Adipose tissue (tissue), 3 donors: Measurements from ENCODE around the gene PNPLA7. TPM values are rescaled to one million over a fixed set of nuclear protein-coding genes. Genes with fewer than 3 reads are reported as not detected.
"Not testable (repeated sequence)": the region's sequence is repeated elsewhere in the genome, so short reads cannot be mapped to it uniquely, and the experiment has no call there.

Experiments
- H3K27ac ChIP-seq: one replicate; pipeline ENCODE4 v1.5.1; 2013; ENCODE audit warnings: low read depth, low read length
- WGBS, 3 donors: extraction: QIAGEN DNeasy Blood & Tissue Kit; methylation state at CpG; one replicate each; pipeline ENCODE4 v1.1.7; 2013; 5-methylcytosine and 5-hydroxymethylcytosine counted together
- polyA plus RNA-seq, 3 donors: library from polyadenylated mRNA; stranded (reverse); fragments of 200-250 nt; gene quantifications; one replicate each; pipeline ENCODE4 v1.2.3, GENCODE V29; 2013
- donor health status: healthy with polysubstance abuse.
- donor health status: Bipolar disorder and iron deficiency.
- donor health status: healthy.

Gene PNPLA7
- polyA plus RNA-seq, 3 donors = 6.8 to 23.4 (median 22.3) TPM

DNA sequence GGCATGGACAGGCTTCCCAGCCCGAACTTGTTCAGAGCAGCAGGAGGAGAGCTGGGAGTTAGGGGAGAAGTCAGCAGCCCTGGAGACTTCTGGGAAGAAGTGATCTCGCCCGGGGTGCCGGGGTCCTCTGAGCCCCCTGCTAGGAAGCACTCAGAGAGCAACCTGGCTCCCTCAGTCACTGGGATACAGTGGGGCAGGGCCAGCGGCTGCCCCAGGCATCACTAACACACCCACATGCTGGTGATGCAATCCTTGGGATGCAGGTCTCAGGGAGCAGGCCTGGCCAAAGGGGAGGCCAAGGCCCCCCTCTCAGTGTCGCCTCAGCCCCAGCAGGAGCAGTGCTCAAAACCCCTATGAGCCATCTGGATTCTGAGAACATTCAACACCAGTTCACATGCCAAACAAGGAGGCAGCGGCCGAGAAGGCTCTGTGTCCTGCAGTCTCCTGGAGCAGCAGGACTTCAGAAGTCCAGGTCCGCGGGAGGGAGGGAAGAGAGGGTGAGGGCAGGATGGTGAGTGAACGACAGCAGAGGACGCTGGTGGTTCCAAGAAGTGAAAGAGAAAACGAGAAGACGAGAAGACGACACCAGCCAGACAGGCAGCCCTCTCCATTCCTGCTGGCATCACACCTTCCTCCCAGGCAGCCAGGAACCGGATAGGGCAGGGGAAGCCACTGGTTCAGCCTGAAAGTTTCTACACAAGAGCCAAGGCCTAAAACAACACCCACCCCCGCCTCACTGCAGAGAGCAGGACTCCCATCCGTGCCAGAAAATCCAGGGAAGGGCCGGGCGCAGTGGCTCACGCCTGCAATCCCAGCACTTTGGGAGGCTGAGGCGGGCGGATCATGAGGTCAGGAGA, 2.3 kb downstream of the PNPLA7 start:
- H3K27ac ChIP-seq = no peak overlapping the region
- 64 to 87% (median 82%) methylated on average over 23 of the region's 23 CpGs for WGBS, 3 donors

DNA sequence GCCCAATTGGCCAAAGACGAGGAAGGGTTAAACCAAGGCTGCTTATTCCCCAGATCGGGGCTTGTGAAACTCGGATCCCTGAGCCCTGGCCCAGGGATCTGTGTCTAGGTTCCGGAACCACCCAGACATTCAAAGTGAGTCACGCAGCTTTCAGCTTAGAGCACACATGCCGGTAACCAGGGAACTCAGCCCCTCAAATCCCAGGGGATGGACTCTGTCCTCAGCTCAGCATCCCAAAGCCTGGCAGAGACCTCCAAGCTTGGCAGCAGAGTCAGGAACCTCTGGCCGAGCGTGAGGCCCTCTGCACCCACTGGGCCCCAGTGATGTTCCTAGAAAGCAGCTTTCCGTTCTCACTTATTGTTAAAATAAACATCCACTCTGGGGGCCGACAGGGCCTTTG, 5.1 kb downstream of the PNPLA7 start:
- no peak overlapping the region for H3K27ac ChIP-seq
- 61 to 82% (median 72%) methylated on average over 10 of the region's 10 CpGs for WGBS, 3 donors

DNA sequence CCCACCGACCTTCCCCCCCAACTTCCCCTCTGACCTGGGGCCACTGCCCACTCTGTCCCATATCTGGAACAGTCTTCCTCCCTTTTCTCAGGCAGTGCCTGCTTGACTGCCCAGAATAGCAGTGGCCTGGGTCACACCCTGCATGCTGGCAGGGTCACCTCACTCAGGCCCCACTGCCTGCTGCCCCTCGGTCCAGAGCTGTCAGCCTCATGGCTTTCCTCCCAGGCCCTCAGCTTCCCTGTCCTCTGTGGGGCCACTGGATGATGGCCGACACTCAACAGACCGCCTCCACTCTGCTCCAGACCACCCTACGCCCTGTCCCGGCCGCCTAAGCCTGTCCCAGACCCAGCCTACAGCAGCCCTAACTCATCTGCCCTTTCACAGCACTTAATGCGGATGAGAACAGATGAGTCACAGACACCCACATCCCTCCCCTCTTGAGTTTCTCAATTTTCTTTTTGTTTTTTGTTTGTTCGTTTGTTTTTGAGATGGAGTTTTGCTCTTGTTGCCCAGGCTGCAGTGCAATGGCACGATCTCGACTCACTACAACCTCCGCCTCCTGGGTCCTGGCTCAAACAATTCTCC, 5.9 kb downstream of the PNPLA7 start:
- 72 to 88% (median 82%) methylated on average over 12 of the region's 12 CpGs for WGBS, 3 donors

DNA sequence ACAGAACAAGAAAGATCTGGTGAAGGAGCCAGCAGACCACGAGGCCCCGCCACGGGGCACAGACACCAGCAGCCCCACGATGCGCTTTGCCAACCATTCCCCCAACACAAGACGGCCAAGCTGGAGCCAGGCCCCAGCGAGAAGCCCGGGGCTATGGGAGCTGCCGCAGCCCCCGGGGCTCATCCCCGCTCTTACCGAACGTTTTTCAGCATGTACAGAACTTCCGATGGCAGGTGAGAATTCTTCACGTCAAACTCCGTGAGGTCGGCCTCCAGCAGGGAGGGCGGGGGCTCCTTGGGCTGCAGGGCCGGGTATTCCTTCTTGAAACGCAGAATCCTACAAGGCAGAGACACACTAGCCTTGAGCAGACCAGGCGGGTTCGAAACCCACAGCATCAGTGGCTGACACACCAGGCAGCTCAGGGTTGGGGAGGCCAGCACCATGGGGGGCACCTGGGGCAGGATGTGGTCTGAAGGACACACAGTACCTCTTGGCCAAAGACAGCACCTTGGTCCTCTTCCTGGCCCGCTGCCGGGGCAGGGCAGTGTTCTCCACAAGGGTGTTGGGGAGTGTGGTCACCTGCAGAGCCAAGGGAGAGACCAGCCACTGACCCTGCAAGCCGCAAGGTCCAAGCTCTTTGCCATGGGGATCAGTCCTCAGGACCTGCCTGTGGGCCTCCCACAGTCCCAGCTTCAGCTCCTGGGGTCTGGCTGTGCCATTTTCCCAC, 6.8 kb downstream of the PNPLA7 start:
- 91 to 93% (median 92%) methylated on average over 25 of the region's 25 CpGs for WGBS, 3 donors
- no peak overlapping the region for H3K27ac ChIP-seq

More for the DNA sequence above, 5.9 kb downstream of the PNPLA7 start:
- H3K27ac ChIP-seq = no peak overlapping the region

DNA sequence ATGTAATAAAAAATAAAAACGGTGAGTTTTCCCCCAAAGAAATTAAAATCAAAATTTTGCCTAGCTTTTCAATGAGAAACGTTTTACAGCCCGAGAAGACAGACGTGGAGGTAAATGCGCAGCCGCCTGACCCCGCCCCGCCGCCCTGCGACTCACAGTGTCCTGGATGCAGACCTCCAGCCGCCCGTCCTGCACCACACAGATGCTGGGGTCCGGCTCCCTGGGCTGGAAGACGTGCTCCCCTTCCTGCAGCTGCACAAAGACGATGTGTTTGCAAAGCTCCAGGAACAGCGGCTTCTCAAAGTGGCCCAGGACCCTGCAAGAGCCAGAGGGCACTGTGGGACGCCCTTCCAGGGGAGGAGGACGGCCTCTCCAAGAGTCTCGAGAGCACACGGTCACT, 7.7 kb downstream of the PNPLA7 start:
- no peak overlapping the region for H3K27ac ChIP-seq
- 91 to 94% (median 94%) methylated on average over 20 of the region's 20 CpGs for WGBS, 3 donors

DNA sequence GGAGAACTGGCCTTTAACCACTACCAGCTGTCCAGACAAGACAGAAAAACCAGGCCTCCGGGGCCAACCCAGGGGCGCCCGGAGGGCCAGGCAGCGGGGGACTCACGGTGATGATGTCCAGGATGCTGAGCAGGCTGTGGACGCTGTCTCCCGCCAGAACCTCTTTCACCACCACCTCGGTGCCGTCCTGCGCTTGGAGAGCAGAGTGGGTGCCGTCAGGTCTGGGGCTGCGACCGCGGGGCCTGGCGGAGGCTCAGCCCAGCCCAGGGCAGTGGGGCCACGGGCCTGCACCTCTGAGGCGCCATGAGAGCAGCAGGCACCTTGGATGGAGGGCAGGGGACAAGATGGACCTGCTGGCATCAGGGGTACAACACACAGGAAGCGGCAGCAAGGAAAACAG, 9.7 kb downstream of the PNPLA7 start:
- H3K27ac ChIP-seq = no peak overlapping the region
- 91 to 93% (median 93%) methylated on average over 18 of the region's 18 CpGs for WGBS, 3 donors

DNA sequence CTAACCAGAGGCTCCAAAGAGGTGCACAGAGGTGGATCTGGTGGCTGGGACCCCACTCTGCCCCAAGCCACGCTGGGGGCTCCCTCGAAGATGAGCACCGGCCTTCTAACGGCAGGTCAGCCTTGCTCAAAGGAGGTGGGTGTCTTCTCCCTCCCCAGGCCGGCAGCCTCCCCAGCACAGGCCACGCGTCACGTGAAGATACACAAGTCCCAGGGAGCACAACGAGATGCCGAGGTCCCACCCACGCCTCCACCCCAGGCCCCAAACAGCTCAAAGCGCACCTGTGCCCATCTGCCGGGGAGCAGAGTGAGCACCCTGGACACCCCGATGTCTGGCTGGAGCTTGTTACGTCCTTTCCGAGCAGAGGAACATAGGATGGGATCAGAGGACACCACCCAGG, 12.1 kb downstream of the PNPLA7 start:
- no peak overlapping the region for H3K27ac ChIP-seq
- WGBS, 3 donors = 94 to 97% (median 97%) methylated on average over 16 of the region's 16 CpGs

DNA sequence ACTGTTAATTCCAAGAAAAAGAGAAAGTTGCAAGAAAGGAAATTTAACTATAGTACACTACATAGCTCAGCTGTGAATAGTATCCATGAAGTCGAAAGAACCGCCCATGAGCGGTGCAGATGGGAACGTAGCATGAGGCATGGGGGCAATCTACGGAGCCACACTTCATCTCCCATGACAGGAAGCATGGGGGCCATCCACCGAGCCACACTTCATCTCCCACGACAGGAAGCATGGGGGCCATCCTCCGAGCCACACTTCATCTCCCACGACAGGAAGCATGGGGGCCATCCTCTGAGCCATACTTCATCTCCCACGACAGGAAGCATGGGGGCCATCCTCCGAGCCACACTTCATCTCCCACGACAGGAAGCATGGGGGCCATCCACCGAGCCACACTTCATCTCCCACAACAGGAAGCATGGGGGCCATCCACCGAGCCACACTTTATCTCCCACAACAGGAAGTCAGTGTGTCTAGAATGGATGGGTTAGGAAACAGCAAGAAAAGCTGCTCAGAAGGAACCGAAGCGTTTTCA, 13.5 kb downstream of the PNPLA7 start:
- not testable (repeated sequence) for H3K27ac ChIP-seq
- WGBS, 3 donors = 49 to 80% (median 53%) methylated on average over 16 of the region's 16 CpGs

DNA sequence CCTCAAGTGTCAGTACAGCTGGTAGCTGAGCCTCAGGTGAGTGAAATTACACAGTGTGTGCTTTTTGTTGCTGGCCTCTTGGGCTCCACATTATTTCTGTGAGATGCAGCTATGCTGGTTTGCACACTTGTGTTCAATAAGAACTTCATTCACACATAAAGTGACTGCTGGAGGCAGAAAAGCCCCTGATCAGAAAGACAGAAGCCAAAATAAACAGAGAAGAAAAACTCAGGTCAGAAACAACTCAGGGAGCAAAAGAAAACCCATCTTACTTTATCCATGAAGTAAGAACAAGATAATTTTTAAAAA, 15.1 kb downstream of the PNPLA7 start:
- no peak overlapping the region for H3K27ac ChIP-seq

DNA sequence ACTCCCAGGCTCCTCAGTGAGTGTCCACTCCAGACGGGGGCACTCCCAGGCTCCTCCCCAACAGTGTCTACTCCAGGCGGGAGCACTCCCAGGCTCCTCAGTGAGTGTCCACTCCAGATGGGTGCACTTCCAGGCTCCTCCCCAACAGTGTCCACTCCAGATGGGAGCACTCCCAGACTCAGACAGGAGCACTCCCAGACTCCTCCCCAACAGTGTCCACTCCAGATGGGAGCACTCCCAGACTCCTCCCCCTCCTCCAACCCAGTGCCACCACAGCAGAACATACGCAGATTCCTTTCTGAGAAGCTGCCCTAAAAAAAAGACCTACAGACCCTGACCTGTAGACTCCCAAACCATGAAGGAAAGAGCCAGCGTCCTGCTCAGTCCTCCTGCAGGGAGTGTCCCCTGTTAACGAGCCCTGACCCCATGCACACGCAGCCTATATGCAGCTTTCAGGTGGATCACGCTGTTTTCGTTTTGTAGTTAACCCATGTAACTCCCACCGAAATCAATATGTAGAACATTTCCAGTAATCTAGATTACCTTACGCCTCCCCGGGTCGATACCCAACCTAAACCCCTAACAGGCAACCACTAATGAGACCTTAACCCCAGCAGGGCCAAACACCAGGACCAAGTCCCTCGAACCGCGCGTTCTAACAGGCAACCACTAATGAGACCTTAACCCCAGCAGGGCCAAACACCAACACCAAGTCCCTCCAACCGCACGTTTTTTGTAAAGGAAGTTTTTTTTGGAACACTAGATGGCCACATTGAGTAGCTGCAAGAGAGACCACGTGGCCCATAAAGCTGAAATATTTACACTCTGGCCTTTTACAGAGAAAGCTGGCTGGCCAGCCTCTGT, 15.7 kb downstream of the PNPLA7 start:
- no peak overlapping the region for H3K27ac ChIP-seq
- WGBS, 3 donors = 23 to 51% (median 48%) methylated on average over 19 of the region's 19 CpGs

DNA sequence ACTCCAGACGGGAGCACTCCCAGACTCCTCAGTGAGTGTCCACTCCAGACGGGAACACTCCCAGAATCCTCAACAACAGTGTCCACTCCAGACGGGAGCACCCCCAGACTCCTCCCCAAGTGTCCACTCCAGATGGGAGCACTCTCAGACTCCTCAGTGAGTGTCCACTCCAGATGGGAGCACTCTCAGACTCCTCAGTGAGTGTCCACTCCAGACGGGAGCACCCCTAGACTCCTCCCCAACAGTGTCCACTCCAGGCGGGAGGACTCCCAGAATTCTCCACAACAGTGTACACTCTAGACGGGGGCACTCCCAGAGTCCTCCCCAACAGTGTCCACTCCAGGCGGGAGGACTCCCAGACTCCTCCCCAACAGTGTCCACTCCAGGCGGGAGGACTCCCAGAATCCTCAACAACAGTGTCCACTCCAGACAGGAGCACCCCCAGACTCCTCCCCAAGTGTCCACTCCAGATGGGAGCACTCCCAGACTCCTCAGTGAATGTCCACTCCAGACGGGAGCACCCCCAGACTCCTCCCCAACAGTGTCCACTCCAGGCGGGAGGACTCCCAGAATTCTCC, 17.2 kb downstream of the PNPLA7 start:
- WGBS, 3 donors = 87 to 94% (median 94%) methylated on average over 10 of the region's 10 CpGs
- H3K27ac ChIP-seq = not testable (repeated sequence)

DNA sequence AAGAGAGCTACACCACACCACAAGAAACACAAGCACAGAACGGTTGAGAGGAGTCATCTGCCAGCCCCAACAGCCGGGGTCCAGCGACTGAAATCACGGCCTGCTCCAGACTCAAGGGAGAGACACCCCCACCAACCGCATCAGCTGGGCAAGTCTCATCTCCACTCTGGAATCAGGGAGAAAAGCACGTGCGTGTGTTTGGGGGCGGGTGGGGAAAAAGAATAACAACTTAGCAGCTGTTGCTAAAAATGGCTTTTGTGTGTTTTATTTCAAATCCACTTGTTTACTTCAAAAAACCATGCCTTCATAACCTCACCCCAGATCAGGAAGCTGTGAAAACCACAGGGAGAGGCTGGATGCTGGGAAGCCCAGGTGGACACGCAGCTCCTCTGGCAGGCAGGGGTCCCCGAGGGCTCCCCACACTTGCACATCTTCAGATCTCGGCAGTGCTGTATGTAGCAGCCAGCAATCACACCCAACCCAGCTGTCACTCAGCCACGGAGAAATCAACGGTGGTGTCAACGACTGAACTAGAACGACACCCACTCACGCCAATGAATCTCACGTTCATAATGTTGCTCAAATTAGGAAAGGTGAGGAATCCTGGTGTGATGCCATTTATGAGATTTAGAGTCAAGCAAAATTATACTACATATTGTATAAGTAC, 19.0 kb downstream of the PNPLA7 start:
- 64 to 72% (median 64%) methylated on average over 17 of the region's 17 CpGs for WGBS, 3 donors
- H3K27ac ChIP-seq = no peak overlapping the region

DNA sequence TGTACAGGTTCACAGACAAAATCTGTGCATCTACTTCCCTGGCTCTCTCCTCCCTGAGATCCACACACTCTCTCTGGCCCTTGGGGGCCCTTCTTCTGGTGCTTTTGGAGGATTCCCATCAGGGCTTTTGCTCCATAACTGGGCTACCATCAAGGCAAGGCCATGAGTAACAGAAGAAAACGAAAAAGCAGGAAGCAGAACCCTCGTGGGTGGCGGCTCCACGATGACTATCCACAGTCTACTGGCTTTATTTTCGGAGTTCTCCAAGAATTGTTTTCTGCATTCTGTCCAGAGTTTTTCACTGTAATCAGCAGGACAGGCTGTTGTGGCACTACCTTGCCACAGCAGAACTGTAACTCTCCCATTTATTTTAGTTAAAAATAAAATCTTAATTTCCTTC, 19.9 kb downstream of the PNPLA7 start:
- WGBS, 3 donors = 61 to 77% (median 64%) methylated on average over 5 of the region's 5 CpGs
- H3K27ac ChIP-seq = no peak overlapping the region

DNA sequence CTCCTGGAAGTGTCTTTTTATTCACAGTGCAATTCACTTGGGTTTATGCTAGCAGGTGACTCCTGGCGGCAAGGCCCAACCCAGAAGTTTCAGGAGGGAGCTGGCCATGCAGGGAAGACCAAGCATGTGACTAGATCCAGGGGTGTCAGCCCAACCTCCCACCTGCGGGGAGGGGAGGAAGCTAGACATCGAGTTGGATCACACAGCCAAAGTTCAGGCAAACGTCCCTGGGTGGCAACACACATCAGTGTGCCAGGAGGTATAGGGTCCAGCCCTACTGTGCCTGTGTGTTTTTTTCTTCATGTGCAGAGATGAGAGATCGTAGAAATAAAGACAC, 25.3 kb downstream of the PNPLA7 start:
- 80 to 93% (median 88%) methylated on average over 5 of the region's 5 CpGs for WGBS, 3 donors

DNA sequence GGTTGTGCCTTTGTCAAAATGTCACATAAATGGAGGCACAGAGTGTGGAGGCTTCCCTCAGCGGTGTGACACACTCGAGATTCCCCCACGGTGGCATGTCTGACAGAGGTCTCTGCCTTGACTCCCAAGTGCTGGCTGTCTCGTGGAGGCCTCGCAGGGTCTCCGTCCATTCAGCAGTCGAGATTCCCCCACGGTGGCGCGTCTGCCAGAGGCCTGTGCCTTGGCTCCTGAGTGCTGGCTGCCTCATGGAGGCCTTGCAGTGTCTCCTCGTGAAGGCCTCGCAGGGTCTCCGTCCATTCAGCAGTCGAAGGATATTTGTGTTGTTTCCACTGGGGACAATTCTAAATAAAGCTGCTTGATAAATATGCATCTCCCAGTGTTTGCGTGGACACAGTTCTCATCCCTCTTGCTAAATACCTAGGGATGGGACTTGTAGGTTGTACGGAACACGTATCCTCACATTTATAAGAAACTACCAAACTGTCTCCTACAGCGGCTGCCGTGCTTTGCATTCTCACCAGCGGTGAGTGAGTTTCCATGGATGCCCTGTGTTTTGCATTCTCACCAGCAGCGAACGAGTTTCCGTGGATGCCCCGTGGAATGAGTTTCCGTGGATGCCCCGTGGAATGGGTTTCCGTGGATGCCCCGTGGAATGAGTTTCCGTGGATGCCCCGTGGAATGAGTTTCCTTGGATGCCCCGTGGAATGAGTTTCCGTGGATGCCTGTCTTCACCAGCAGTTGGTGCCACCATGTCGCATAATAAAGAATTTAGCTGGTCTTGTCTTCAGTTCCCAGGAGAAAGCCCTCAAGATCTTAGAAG, 25.8 kb downstream of the PNPLA7 start:
- no peak overlapping the region for H3K27ac ChIP-seq
- WGBS, 3 donors = 95 to 96% (median 95%) methylated on average over 33 of the region's 33 CpGs

More for the DNA sequence above, 25.3 kb downstream of the PNPLA7 start:
- H3K27ac ChIP-seq = no peak overlapping the region

DNA sequence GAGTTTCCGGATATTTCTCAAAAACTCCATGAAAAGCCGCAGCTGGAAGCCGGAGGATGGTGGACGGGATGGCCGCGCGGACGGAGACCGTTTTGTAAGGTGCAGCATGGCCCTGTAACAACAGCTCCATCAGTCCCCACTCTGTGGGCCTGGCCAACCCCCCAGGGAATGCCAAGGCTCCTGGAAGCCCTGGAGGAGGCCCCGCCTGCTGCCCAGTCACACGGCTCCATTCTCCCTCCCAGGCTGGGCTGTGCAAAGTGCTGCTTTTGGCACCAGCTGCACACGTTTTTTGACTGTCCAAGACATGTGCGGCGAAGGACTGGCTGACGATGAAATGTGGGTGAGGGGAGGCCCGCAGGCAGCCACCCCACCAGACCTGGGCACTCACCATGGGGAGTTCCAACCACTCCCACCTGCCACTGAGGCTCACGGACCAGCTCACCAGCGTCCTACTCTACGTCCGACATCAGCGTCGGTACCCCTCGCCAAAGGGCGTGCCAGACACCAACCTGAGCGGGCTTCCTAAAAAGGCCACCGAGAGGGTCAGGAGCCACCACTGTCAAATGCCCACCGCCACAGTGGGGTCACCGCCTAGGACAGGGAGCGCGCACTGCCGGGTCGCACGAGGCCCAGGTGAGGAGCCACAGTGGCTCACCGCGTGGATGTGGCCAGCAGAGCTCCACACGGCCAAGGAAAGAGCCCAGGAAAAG, 27.3 kb downstream of the PNPLA7 start:
- 93 to 95% (median 95%) methylated on average over 36 of the region's 36 CpGs for WGBS, 3 donors
- H3K27ac ChIP-seq = no peak overlapping the region
